Measurements from ENCODE around the gene ZNF580. TPM values are rescaled to one million over a fixed set of nuclear protein-coding genes. Genes with fewer than 3 reads are reported as not detected.

ZNF580 gene
- total RNA-seq, 4 donors from 2014 or later: 8.8 to 19.1 (median 12.9) TPM

DNA sequence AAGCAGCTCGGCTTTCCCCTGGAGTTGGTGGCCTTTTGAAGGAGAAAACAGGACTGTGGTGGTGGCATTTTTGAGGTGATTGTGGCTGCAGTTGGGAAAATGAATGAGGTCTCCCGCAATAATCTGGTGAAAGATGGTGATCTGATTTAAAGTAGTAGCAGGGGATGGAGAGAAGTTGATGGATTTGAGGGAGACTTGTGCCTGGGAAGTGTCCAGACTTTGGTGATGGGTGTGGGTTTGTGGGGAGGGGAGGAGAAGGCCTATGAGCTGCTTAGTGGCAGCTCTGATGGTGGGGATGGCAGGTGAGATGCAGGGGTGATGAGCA is 30.2 kb downstream of the ZNF580 start:
- Histone ChIP-seq H3K4me3 (no peak overlapping the region), H3K36me3 (peaks cover 41 to 84% (median 48%) of the 10 kb centered on the region in 3 donors), H3K27me3 (no peaks in the 10 kb centered on the region), H3K27ac (no peak overlapping the region), H3K9me3 (no peaks in the 10 kb centered on the region), H3K4me1 (peaks cover 13 to 63% (median 18%) of the 10 kb centered on the region in 3 donors)
- TF ChIP-seq POLR2A (IDR thresholded peaks at IDR 0.05): no peak
- TF ChIP-seq, protein P1, sequence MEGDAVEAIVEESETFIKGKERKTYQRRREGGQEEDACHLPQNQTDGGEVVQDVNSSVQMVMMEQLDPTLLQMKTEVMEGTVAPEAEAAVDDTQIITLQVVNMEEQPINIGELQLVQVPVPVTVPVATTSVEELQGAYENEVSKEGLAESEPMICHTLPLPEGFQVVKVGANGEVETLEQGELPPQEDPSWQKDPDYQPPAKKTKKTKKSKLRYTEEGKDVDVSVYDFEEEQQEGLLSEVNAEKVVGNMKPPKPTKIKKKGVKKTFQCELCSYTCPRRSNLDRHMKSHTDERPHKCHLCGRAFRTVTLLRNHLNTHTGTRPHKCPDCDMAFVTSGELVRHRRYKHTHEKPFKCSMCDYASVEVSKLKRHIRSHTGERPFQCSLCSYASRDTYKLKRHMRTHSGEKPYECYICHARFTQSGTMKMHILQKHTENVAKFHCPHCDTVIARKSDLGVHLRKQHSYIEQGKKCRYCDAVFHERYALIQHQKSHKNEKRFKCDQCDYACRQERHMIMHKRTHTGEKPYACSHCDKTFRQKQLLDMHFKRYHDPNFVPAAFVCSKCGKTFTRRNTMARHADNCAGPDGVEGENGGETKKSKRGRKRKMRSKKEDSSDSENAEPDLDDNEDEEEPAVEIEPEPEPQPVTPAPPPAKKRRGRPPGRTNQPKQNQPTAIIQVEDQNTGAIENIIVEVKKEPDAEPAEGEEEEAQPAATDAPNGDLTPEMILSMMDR (IDR thresholded peaks at IDR 0.05): no peak
- intact Hi-C loops (cut with DNase I): no loop called here
- DNase-seq: no peak
- WGBS, 2 donors: 50 to 60% methylated on average over 2 of the region's 2 CpGs

DNA sequence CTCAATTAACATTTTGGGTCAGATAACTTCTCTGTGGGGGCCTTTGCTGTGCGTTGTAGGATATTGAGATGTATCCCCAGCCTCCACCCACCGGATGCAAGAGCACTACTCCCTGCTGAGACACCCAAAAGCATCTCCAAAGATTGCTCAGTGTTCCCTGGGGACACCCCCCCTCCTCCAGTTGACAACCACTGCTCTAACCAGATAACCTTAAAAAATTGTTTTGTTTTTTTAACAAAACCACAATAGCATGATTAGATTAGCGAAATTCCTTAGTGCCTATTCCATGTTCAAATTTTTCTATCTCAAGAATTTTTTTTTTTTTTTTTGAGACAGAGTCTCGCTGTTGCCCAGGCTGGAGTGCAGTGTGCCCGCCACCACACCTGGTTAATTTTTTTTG is 31.6 kb downstream of the ZNF580 start:
- intact Hi-C loops (cut with DNase I): no loop called here
- DNase-seq: no peak
- WGBS, 2 donors: 82 to 83% methylated on average over 5 of the region's 5 CpGs
- peaks cover 28 to 70% (median 34%) of the 10 kb centered on the region in 3 donors for H3K36me3 ChIP-seq
- no peaks in the 10 kb centered on the region for H3K27me3 ChIP-seq
- H3K27ac ChIP-seq: no peak overlapping the region
- no peaks in the 10 kb centered on the region for H3K9me3 ChIP-seq
- H3K4me3 ChIP-seq: no peak overlapping the region
- H3K4me1 ChIP-seq: peaks cover 27 to 67% (median 31%) of the 10 kb centered on the region in 3 donors
- no peak for TF ChIP-seq POLR2A (IDR thresholded peaks at IDR 0.05)
- TF ChIP-seq, protein P1 (IDR thresholded peaks at IDR 0.05): no peak

DNA sequence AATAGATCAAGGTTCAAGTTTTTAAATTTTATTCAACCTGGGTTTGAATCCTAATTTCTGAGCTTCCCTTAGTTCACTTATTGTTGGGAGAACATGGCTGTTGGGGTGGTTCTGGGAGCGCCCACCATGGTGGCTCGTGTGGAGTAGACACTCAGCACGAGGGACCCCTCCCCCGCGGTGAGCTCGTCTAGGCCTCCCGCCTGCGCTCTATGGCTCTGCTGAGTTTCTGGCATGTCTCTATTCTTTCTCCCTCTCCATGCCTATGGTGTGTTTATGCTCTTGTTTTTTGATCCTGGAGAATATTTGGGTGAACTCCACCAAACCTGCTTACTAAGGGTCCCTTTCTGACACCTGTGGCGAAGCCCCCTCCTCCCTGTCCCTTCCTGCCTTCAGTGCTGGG is 32.7 kb downstream of the ZNF580 start:
- Histone ChIP-seq H3K9me3 (no peaks in the 10 kb centered on the region), H3K36me3 (peaks cover 26 to 70% (median 27%) of the 10 kb centered on the region in 3 donors), H3K4me3 (no peak overlapping the region), H3K4me1 (peaks cover 32 to 67% (median 33%) of the 10 kb centered on the region in 3 donors), H3K27ac (peak overlapping the region in 2 of 4 donors; percentile 14 to 93), H3K27me3 (no peaks in the 10 kb centered on the region)
- intact Hi-C loops (cut with DNase I): no loop called here
- TF ChIP-seq, protein P1 (IDR thresholded peaks at IDR 0.05): no peak
- no peak for TF ChIP-seq POLR2A (IDR thresholded peaks at IDR 0.05)
- 68 to 73% methylated on average over 7 to 9 of the region's 9 CpGs for WGBS, 2 donors
- no peak for DNase-seq

DNA sequence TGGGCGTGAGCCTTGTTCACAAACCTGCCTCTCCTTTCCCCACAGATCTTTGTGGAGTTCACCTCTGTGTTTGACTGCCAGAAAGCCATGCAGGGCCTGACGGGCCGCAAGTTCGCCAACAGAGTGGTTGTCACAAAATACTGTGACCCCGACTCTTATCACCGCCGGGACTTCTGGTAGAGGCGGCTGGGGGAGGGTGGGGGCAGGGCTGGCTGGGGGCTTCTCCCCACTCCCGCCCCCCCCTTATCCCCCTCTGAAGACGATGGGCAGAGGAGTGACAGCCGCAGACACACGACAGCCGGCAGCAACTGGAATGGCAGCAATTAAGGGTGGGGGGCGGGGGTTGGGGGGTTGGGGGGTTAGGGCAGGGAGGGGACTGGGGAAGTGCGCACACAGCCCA is 33.1 kb downstream of the ZNF580 start:
- H3K27me3 ChIP-seq: no peaks in the 10 kb centered on the region
- 94 to 100% methylated on average over 1 to 2 of the region's 15 CpGs for WGBS, 2 donors

DNA sequence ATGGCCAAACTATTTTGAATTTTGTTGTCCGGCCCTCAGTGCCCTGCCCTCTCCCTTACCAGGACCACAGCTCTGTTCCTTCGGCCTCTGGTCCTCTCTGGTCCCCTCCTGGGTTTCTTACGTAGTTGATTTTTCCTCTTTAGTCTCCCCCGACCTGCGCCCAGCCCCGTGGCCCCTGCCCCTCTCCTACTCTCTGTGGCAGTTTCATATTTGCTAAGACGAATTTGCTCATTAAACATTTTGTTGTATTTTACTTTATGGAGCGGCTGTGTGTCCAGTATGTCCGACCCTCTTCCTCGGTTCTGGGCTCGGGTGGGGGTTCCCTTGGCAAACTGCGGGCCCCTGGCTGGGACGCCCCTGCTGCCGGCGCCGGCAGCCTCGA is 33.6 kb downstream of the ZNF580 start:
- H3K27me3 ChIP-seq: no peaks in the 10 kb centered on the region
- intact Hi-C loops (cut with DNase I): no loop called here
- 32 to 39% methylated on average over 7 to 11 of the region's 17 CpGs for WGBS, 2 donors
- peak overlapping the region; percentile 82 to 96 (median 92) for H3K27ac ChIP-seq
- H3K9me3 ChIP-seq: no peaks in the 10 kb centered on the region
- peak overlapping the region; percentile 61 to 100 (median 78) for H3K4me3 ChIP-seq
- H3K4me1 ChIP-seq: peaks cover 32 to 75% (median 36%) of the 10 kb centered on the region in 3 donors
- TF ChIP-seq, protein P1 (IDR thresholded peaks at IDR 0.05): no peak
- TF ChIP-seq POLR2A (IDR thresholded peaks at IDR 0.05): no peak
- DNase-seq: no peak
- H3K36me3 ChIP-seq: peaks cover 25 to 70% (median 27%) of the 10 kb centered on the region in 3 donors

More for the DNA sequence above, 33.1 kb downstream of the ZNF580 start:
- DNase-seq: no peak
- H3K9me3 ChIP-seq: no peaks in the 10 kb centered on the region
- TF ChIP-seq, protein P1 (IDR thresholded peaks at IDR 0.05): no peak
- no peak for TF ChIP-seq POLR2A (IDR thresholded peaks at IDR 0.05)
- peaks cover 26 to 70% (median 27%) of the 10 kb centered on the region in 3 donors for H3K36me3 ChIP-seq
- H3K27ac ChIP-seq: peak overlapping the region in 3 of 4 donors; percentile 14 to 93 (median 82)
- H3K4me3 ChIP-seq: no peak overlapping the region
- peaks cover 32 to 69% (median 33%) of the 10 kb centered on the region in 3 donors for H3K4me1 ChIP-seq
- intact Hi-C loops (cut with DNase I): no loop called here

Measured in esophagus squamous epithelium (tissue), 5 donors.